IMR-90 (cell line): ENCODE results near the gene EHMT1. TPM values are rescaled to one million over a fixed set of nuclear protein-coding genes. Genes with fewer than 3 reads are reported as not detected.

Experiments
- ATAC-seq: fragments of 200-7000 bp; cut with Tn5 transposase; 2 replicates; pipeline ENCODE4 v1.9.1; 2020; ENCODE audit warnings: low read depth, mild to moderate bottlenecking, moderate library complexity
- BruUV-seq: library from RNA; stranded (reverse); fragments of 400-500 nt; replicated peaks from 2 replicates; lab custom pipeline; 2021; lab: Mats Ljungman, UMichigan
- CTCF ChIA-PET: fragments of 300-600 bp; formaldehyde crosslinking; extraction: SDS; loops from one replicate; lab custom pipeline; 2021; ENCODE audit warnings: antibody characterized with exemption; lab: Yijun Ruan, JAX
- POLR2A ChIA-PET: fragments of 300-600 bp; sonication (Branson Sonifier 250); formaldehyde crosslinking; loops from one replicate; lab custom pipeline; 2022; ENCODE audit warnings: antibody characterized with exemption; ENCODE audit not compliant: unreplicated experiment; lab: Charles Lee
- DNase-seq: peaks from one replicate; pipeline ENCODE4 v3.0.0; 2013
- H2AFZ ChIP-seq: replicated peaks from 2 replicates; pipeline ENCODE3; 2013; ENCODE audit warnings: low read length, mild to moderate bottlenecking; ENCODE audit not compliant: poor library complexity
- H2AK5ac ChIP-seq: 2 replicates; pipeline ENCODE4 v1.6.1; 2013; ENCODE audit warnings: low read depth, low read length, inconsistent platforms
- H2AK9ac ChIP-seq: replicated peaks from 2 replicates; pipeline ENCODE3; 2013; ENCODE audit warnings: mild to moderate bottlenecking, low read depth, low read length, moderate library complexity; ENCODE audit not compliant: poor library complexity
- H2BK120ac ChIP-seq: 2 replicates; pipeline ENCODE4 v1.6.1; 2013; ENCODE audit warnings: low read depth, low read length, inconsistent platforms
- H2BK15ac ChIP-seq: 3 replicates; pipeline ENCODE4 v1.6.1; 2013; ENCODE audit warnings: low read depth, low read length, inconsistent platforms
- H2BK20ac ChIP-seq: 2 replicates; pipeline ENCODE4 v1.6.1; 2013; ENCODE audit warnings: low read depth, mild to moderate bottlenecking, inconsistent platforms, low read length, moderate library complexity
- H2BK5ac ChIP-seq: 2 replicates; pipeline ENCODE4 v1.6.1; 2013; ENCODE audit warnings: mild to moderate bottlenecking, low read depth, low read length, inconsistent platforms; ENCODE audit not compliant: poor library complexity, severe bottlenecking
- H3K14ac ChIP-seq: replicated peaks from 2 replicates; pipeline ENCODE4 v1.6.1; 2013; ENCODE audit warnings: low read depth, low read length, inconsistent platforms
- H3K18ac ChIP-seq: 2 replicates; pipeline ENCODE4 v1.6.1; 2013; ENCODE audit warnings: low read depth, low read length, control low read depth
- H3K23ac ChIP-seq: 2 replicates; pipeline ENCODE4 v1.6.1; 2013; ENCODE audit warnings: low read depth, low read length, inconsistent platforms
- H3K27ac ChIP-seq: 2 replicates; pipeline ENCODE4 v1.5.1; 2013; ENCODE audit warnings: mild to moderate bottlenecking, control low read depth, low read length; ENCODE audit not compliant: insufficient read depth
- H3K27me3 ChIP-seq: 2 replicates; pipeline ENCODE4 v1.6.1; 2013; ENCODE audit warnings: low read length; ENCODE audit not compliant: control insufficient read depth, insufficient read depth
- H3K36me3 ChIP-seq: 2 replicates; pipeline ENCODE4 v1.6.1; 2013; ENCODE audit warnings: low read length, mixed read lengths; ENCODE audit not compliant: control insufficient read depth, insufficient read depth
- H3K4ac ChIP-seq: 2 replicates; pipeline ENCODE4 v1.6.1; 2013; ENCODE audit warnings: low read depth, low read length, inconsistent platforms
- H3K4me1 ChIP-seq: 2 replicates; pipeline ENCODE4 v1.6.1; 2013; ENCODE audit warnings: low read length, mixed read lengths; ENCODE audit not compliant: control insufficient read depth, insufficient read depth
- H3K4me2 ChIP-seq: 2 replicates; pipeline ENCODE4 v1.6.1; 2013; ENCODE audit warnings: low read depth, mild to moderate bottlenecking, control low read depth, low read length, moderate library complexity
- H3K4me3 ChIP-seq: 2 replicates; pipeline ENCODE4 v1.5.1; 2013; ENCODE audit warnings: low read depth, mild to moderate bottlenecking, control low read depth, low read length, moderate library complexity; ENCODE audit not compliant: insufficient read depth
- H3K56ac ChIP-seq: 2 replicates; pipeline ENCODE4 v1.6.1; 2013; ENCODE audit warnings: low read length, inconsistent platforms; ENCODE audit not compliant: insufficient read depth; ENCODE audit errors: extremely low read depth
- H3K79me1 ChIP-seq, 2 experiments: 2 replicates each; pipeline ENCODE4 v1.6.1; 2013; ENCODE audit warnings: low read length in 2 of 2, inconsistent platforms in 1 of 2, low read depth in 1 of 2
- H3K9ac ChIP-seq: 2 replicates; pipeline ENCODE4 v1.6.1; 2013; ENCODE audit warnings: low read depth, low read length, control low read depth
- H3K9me1 ChIP-seq: 2 replicates; pipeline ENCODE4 v1.6.1; 2013; ENCODE audit warnings: low read length, inconsistent platforms; ENCODE audit not compliant: insufficient read depth
- H3K9me3 ChIP-seq: 2 replicates; pipeline ENCODE4 v1.6.1; 2013; ENCODE audit warnings: low read length; ENCODE audit not compliant: control insufficient read depth, insufficient read depth
- H4K20me1 ChIP-seq: 2 replicates; pipeline ENCODE4 v1.6.1; 2013; ENCODE audit warnings: low read length, inconsistent platforms; ENCODE audit not compliant: insufficient read depth
- H4K5ac ChIP-seq: 2 replicates; pipeline ENCODE4 v1.6.1; 2013; ENCODE audit warnings: mild to moderate bottlenecking, low read depth, low read length, control low read depth
- H4K8ac ChIP-seq, 2 experiments: 2 replicates each; pipeline ENCODE4 v1.6.1; 2013; ENCODE audit warnings: low read depth in 2 of 2, low read length in 2 of 2, control low read depth in 1 of 2, inconsistent platforms in 1 of 2
- H4K91ac ChIP-seq: 2 replicates; pipeline ENCODE4 v1.6.1; 2013; ENCODE audit warnings: low read depth, low read length, inconsistent platforms; ENCODE audit not compliant: insufficient read depth
- CEBPB ChIP-seq: IDR thresholded peaks from 2 replicates; pipeline ENCODE4 v1.6.1; 2012; ENCODE audit warnings: low read depth, low read length, improper control_type of control experiment
- MAFK ChIP-seq: IDR thresholded peaks from 2 replicates; pipeline ENCODE4 v1.6.1; 2012; ENCODE audit warnings: low read depth, low read length, improper control_type of control experiment
- WGBS, 2 experiments: methylation state at CpG; one replicate each; pipeline versions ENCODE4 v1.1.5 to v1.1.7; 2013; ENCODE audit warnings: missing lambda C conversion rate in 2 of 2; ENCODE audit not compliant: insufficient read length in 1 of 2; ENCODE audit errors: extremely low coverage in 2 of 2; 5-methylcytosine and 5-hydroxymethylcytosine counted together
- dilution Hi-C: fragments of 300-500 bp; cut with HindIII; formaldehyde crosslinking; loops from one replicate; pipeline ENCODE4 v1.14.3; 2018; ENCODE audit warnings: low sequenced_read_pairs; ENCODE audit not compliant: unreplicated experiment
- in situ Hi-C: fragments of 300-500 bp; cut with MboI; formaldehyde crosslinking; loops from 3 replicates; pipeline ENCODE4 v1.14.3; 2019; ENCODE audit warnings: low sequenced_read_pairs, inconsistent platforms, mixed read lengths
- intact Hi-C: fragments of 100-400 bp; cut with micrococcal nuclease; formaldehyde crosslinking; loops from 2 replicates; pipeline ENCODE4 v1.10.0; 2022
- polyA plus RNA-seq, 3 experiments: library from polyadenylated mRNA; depleted of rRNA; stranded (reverse); fragments of >200 nt; gene quantifications; 2 replicates each; pipeline ENCODE4 v1.2.3, GENCODE V29; 2012; ENCODE audit warnings: low replicate concordance in 1 of 3
- total RNA-seq: library from RNA; depleted of rRNA; stranded (reverse); fragments of >200 nt; gene quantifications from 2 replicates; pipeline ENCODE4 v1.2.3, GENCODE V29; 2012

The EHMT1 gene
- total and polyA plus RNA-seq, 2 of the 4 experiments (the other 2 are of a cell fraction): 32.8 to 35.1 TPM

- Histone ChIP-seq H2AFZ (no peak overlapping the region), H3K27ac (no peak overlapping the region), H2BK15ac (no peak overlapping the region), H3K9me3 (peaks cover 3% of the 10 kb centered on the region; the same call in 1 of the 2 replicates), H4K8ac (no peak overlapping the region), H2BK120ac (no peak overlapping the region), H3K4me2 (no peak overlapping the region), H2AK5ac (no peak overlapping the region), H3K56ac (no peak overlapping the region), H3K14ac (no peak overlapping the region), H2BK20ac (no peak overlapping the region), H3K4me1 (no peaks in the 10 kb centered on the region; the same call in 1 of the 2 replicates), H3K9me1 (no peaks in the 10 kb centered on the region; the same call in 1 of the 2 replicates), H3K4ac (no peak overlapping the region), H4K91ac (no peak overlapping the region), H4K20me1 (peaks cover 18% of the 10 kb centered on the region; the same call in 1 of the 2 replicates), H3K27me3 (no peaks in the 10 kb centered on the region), H3K79me1 (peaks cover 10 to 16% of the 10 kb centered on the region in 2 experiments; a peak in 3 of 4 replicates), H2AK9ac (peak overlapping the region; percentile 45), H2BK5ac (no peak overlapping the region), H4K5ac (no peak overlapping the region), H3K36me3 (peaks cover 46% of the 10 kb centered on the region), H3K4me3 (no peak overlapping the region), H3K23ac (no peak overlapping the region), H3K9ac (no peak overlapping the region), H3K18ac (no peak overlapping the region)
- ChIA-PET CTCF (no interaction called here), POLR2A (no interaction called here)
- ATAC-seq (no peak), DNase-seq (no peak)
- 83% methylated on average over 1 of the region's 14 CpGs; no CpG with 5 or more reads in 1 of the 2 experiments for WGBS, 2 experiments
- TF ChIP-seq CEBPB: no peak
- peak; percentile 57 for TF ChIP-seq MAFK
- dilution Hi-C loops (no loop called here), in situ Hi-C loops (no loop called here), intact Hi-C loops (no loop called here)
- no TSS peak for BruUV-seq
Measured at GRCh38 chr9:137829260-137829996, 210.6 kb downstream of the EHMT1 start.
